NCI-H2196 (cell line): ENCODE data around the gene MAP2K3.

Source experiments
- DNase-seq: peaks from one replicate; lab custom pipeline; 2025; ENCODE audit not compliant: unreplicated experiment; lab: John Stamatoyannopoulos, UW

MAP2K3 gene

GRCh38 chr17:21284319-21285163 is at the start of gene MAP2K3:
TSS of gene MAP2K3 (plus strand) at chr17:21284711. CDS start at chr17:21284921, 210 bp downstream.
- peak; percentile 92 for DNase-seq

DNA sequence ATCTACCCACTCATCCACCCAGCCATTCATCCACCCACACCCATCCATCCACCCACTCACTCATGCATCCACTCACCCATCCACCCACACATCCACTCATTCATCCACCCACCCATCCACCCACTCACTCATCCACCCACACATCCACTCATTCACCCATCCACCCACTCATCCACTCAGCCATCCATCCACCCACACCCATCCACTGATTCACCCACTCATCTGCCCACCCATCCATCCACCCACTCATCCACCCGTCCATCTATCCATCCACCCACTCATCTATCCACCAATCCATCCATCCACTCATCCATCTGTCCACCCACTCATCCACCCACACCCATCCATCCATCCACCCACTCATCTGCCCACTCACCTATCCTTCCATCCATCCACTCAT is 48.6 kb upstream of the MAP2K3 start:
- DNase-seq: no peak

DNA sequence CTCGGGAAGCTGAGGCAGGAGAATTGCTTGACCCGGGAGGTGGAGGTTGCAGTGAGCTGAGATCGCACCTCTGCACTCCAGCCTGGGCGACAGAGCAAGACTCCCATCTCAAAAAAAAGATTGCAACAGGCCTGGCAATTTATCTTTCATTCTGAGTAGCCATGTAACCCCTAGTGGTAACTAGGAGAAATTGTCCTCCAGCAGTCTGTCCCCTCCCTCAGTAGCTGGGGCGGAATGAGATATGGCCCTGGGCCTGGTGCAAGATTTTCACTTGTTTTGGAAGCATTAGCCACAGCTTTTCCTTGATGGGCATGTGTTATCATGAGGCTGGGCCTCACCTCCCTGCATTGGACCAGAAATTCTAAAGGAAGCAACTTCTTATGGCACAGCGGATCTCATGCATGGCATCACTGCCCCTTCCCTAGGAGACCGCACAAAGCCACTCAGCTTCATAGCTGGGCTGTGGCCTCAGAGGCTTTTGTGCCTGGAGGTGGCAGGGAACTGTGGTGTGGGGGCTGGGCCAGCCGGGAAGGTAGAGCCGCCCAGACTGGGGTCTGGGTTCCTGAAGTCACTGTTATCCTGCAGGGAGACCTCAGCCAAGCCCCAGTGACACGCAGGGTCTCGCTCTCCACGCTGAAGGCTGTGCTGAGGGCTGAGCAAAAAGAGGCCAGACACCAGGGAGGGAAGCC is 44.7 kb upstream of the MAP2K3 start:
- DNase-seq: no peak

GRCh38 chr17:21240369-21241055 is 44.0 kb upstream of the MAP2K3 start:
- DNase-seq: no peak

DNA sequence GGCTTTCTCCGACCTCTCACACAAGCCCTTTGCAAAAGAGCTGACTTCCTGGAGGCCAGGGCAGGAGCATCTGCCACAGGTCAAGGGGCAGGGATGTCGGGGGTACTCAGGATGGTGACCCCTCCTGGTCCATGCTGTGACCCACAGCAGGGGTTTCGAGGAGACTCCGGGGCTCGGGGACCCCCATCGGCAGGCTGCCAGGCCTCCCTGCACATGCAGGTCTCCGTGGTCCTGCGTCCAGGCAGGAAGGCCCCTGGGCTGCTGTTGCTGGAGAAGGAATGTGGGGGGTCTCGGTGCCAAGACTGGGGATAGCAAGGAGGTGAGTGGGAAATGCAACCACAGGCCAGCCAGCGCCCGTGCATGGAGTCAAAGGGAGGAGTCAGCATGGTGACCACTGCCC is 42.9 kb upstream of the MAP2K3 start:
- no peak for DNase-seq

DNA sequence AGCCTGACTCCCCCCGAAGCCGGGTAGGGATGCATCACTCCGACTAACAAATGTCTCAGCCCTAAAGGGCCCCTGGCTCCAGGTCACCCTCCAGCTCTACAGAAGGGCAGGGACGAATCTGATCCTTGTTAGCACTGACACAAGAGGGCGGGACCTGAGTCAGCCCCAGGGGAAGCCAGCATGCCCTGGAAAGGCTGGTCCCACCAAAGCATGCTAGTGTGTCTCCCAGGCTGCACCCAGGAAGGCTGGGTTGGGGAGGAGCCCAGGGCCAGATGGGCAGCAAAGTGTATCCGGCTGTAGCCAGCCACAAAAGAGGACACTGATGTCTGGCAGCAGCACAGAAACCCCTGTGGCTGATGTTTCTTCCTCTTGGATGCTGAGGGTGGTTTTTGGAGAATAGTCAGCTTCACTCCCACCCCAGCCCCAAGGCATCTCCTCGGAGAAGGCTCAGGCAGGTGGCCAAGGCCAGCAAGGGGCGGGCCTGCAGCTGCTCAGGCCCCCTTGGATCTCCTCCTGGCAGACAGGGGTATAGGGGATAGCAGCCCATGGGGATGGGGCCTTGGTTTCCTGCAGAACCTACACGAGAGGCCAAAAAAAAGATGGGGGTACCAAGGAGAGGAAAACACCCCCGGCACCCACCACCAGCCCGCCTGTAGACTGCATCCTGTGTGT is 42.3 kb upstream of the MAP2K3 start:
- no peak for DNase-seq

DNA sequence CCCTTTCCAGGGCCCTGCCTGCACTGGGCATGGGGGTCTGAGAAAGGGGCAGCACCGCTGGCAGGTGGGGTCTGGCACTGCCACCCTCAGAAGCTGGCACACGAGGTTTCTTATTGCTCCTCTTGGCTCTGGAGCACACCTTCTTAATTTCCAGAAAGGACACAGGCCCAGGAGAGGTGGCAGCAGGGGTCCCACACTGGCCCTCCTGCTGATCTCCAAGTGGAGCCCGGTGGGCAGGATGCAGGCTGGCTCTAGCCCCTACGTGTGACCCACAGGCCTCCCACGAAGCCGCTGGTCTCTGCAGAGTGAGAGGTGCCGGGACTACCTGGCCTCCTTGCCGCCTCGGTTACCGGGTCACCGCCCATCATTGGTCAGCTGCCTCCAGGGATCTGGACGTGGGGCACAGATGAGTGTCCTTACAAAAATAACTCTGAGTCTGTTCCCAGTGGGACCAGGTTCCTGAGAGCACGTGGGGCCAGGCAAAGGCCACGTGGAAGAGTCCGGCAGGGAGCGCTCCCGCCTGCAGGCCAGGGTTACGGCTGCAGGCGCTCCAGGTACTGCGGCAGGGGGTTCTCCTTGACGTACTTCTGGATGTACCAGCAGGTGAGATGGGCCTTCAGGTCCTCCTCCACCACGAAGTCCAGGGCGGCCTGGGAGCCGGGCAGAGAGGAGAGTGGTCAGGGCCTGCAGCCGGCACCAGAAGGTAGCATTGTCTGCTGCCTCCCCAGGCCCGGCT is 41.6 kb upstream of the MAP2K3 start:
- no peak for DNase-seq

DNA sequence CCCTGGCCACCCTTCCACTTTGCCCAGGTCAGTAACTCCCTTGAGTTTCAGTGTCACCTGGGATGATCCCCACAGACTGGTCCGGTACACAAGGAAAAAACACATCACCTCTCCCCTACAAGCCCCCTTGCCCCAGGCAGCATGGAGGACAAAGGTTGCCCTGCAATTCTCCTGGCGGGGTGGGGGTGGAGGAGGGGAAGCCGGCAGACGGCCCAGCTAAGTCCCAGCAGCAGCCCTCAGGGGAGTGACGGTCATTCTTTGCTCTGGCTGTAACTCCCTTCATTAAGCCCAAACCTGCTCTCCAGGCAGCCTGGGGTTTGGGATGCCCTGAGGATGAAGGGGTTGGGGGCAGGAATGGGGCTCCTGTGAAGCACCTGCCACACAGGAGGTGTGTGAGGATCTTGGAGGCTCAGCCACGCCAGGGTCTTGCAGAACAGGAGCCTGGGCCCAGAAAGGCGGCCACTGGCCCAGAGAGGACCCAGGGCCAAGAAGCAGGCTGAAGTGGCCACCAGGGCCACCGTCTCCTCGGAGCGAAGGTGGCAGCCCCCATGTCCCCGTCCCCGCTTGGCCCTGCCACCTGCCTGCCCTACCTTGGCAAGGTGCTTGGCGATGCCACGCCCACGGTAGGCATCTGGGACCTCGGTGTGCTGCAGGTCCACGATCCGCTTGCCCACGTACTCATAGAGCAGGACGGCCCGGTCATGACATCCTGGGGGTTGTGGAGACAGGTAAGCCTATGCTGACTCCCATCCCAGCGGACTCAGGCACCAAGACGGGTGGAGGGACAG is 40.8 kb upstream of the MAP2K3 start:
- DNase-seq: no peak

DNA sequence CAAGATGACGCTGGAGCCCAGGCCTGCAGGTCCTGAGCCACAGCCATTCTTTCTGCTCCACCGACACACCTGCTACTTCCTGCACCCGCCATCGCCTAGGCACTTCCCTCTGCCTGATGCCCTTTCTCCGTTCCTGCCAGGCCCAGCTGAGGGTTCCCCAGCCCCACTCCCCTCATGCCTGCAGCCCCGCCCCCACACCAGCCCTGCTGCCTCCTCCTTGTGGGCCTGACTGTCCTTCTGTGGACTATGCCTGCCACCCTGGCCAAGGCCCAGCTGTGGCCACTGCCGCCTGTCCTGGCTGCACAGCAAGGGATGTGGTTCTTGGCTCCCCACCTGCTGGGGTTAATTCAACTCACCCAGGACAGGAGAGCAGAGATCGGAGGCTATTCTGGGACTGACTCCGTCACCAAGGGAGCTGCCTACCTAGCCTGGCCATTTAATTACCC is 38.8 kb upstream of the MAP2K3 start:
- no peak for DNase-seq

GRCh38 chr17:21246698-21247097 is 37.8 kb upstream of the MAP2K3 start:
- DNase-seq: no peak

DNA sequence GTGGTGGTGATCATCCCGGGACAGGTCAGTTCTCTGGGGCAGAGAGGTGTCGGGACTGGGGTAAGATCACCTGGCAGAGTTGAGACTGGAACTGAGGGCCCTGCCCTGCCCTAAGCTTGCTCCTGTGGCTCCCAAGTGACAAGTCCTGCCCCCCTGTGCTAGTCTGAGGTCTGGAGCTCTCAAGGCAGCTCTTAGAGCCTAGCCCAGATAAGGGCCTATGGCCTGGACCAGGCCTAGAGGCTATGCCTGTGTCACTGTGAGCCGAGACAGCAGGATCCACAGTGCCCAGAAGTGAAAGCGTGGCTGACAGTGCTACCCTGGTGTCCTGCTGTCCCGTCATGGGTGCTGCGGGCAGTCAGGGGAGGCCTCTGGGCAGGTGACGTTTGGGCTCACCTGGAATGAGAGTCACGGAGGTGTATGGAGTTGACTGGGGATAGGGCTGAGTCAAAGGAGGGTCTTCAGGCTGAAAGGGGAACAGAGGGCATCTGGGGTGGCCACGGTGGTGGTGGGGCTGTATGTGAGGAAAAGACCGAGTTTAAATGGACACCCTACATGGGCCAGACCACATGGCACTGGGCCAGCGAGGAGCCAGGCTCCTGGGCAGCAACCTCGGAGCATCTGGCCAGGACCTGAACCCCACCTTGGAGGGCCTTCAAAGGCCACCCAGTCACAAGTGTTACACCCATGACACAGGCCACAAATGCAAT is 36.8 kb upstream of the MAP2K3 start:
- no peak for DNase-seq

DNA sequence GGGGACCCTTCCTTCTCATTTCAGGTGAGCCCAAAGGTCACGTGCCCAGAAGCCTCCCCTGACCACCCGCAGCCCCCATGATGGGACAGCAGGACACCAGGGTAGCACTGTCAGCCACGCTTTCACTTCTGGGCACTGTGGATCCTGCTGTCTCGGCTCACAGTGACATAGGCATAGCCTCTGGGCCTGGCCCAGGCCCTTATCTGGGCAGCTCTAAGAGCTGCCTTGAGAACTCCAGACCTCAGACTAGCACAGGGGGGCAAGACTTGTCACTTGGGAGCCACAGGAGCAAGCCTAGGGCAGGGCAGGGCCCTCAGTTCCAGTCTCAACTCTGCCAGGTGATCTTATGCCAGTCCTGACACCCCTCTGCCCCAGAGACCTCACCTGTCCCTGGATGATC is 36.0 kb upstream of the MAP2K3 start:
- DNase-seq: no peak

- no peak for DNase-seq
These were observed 35.3 kb upstream of the MAP2K3 start for GRCh38 chr17:21249086-21249795.

GRCh38 chr17:21249920-21250703 is 34.4 kb upstream of the MAP2K3 start:
- no peak for DNase-seq

GRCh38 chr17:21250854-21251253 is 33.7 kb upstream of the MAP2K3 start:
- DNase-seq: no peak

DNA sequence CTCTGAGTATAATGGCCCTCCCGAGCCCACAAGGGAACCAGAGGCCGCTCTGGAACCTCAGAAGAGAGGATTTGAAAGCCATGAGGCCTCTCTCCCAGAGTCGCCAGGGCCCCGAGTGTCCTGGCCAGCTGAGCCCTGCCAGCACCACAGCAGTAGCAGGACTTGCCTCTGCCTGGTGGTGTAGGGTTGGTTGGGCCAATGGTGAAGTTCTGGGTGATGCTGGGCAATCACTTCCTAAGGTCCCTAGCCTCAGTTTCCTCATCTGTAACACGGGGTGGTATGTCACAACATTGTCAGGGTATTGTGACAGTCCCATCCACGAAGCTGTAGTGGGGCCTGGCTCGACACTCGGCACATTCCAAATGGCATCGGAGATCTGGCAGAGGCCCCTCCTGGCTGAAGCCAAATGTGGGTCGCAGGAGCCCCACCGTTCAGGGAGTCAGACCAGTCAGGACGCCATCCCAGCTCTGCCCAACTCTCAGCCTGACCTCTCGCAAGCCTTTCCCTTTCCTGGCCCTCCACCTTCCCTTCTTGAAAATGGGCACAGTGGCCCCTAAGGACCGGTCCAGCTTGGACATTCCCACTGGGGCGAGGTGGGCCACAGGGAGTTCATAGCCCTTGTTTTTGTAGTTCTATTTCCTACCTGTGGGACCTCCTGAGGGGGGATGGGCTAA is 33.0 kb upstream of the MAP2K3 start:
- DNase-seq: no peak

DNA sequence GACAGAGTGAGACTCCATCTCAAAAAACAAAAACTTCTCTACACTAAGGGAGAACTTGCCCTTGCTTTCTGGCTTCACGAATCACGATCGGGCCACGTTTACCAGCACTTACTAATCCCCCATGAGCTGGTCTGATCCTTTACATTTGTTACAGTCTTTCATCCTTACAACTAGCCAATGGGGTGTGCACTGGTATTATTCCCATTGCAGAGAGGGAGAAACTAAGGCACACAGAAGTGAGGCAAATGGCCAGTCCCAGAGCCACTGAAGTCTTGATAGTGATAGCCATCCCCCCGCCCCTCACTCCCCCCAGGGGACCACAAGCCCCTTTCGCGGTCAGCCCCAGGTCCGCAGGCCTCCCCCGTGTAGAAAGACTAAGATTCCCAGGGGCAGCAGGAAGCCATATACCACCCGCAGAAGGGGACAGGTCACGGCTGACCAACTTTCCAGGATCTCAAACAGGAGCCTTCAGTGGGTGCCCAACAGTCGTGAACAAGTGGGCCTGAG is 32.2 kb upstream of the MAP2K3 start:
- DNase-seq: no peak
